GM23248 (cell line): ENCODE measurements around the gene NKG7.

ENCODE experiments used
- EZH2 ChIP-seq: fragments of 200-600 bp; sonication (generic); IDR thresholded peaks from 2 replicates; pipeline ENCODE4 v1.6.1; 2018; ENCODE audit warnings: antibody characterized with exemption, mild to moderate bottlenecking; ENCODE audit not compliant: insufficient read depth, poor library complexity, severe bottlenecking
- EZH2phosphoT487 ChIP-seq: fragments of 200-600 bp; sonication (generic); IDR thresholded peaks from 2 replicates; pipeline ENCODE4 v1.6.1; 2018; ENCODE audit warnings: antibody characterized with exemption, moderate library complexity, mild to moderate bottlenecking, low read depth; ENCODE audit not compliant: insufficient read depth

DNA sequence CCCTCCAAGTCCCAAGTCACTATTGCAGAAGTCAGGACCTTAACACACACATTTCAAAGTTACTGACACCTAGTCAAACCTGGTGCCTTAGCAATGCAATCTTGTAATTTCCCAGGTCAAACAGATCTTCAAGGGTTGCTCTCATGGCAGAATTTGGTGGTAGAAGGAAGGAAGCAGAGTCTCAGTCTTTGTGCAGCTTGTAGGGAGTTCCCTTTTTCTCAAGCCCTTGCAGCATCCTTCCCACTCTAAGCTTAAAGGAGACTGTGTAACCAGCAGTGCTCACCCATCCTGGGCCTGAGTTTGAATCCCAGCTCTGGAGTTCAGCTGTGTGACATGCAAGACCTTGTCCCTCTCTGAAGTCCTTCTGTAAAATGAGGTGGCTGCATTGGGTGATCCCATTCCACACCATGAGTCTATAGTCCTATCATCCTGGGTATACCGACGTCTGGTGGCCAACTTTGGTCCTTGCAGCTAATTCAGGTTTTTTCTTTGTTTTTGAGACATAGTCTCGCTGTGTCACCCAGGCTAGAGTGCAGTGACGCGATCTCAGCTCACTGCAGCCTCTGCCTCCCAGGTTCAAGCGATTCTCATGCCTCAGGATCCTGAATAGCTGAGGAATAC lies 35.2 kb upstream of the NKG7 start:
- TF ChIP-seq EZH2 (no peak), EZH2phosphoT487 (no peak)
